Smooth muscle cell of the brain vasculature (primary cell): ENCODE measurements around the gene GALM.
"Not testable (repeated sequence)": the region's sequence is repeated elsewhere in the genome, so short reads cannot be mapped to it uniquely, and the experiment has no call there.

Experiments
- DNase-seq: peaks from one replicate; pipeline ENCODE4 v3.0.0-alpha.2; 2012; ENCODE audit warnings: low read depth, low spot score

GALM gene

GRCh38 chr2:38709567-38710194 is 43.8 kb downstream of the GALM start:
- no peak for DNase-seq

- no peak for DNase-seq
Measured at GRCh38 chr2:38711558-38711957, 45.6 kb downstream of the GALM start.

- no peak for DNase-seq
Measured at GRCh38 chr2:38712413-38712812, 46.5 kb downstream of the GALM start.

DNA sequence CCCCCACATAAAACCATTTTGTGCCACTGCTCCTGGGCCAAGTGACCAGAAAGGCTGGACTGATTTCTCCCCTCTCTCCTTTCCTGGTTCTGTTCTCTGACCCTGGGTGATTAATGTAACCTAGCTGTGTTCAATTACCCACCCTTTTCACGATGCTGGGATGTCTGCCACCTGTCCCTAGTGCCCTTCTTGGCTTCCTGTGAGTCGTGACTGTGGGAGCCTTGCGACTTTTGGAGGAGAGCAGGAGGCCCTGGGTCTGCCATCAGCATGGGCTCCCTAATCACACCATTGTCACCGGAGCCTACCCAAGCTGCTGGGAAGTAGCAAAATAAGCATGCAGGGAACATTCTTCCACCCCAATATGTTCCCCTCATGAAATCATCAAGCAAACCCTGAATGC is 47.0 kb downstream of the GALM start:
- DNase-seq = no peak

GRCh38 chr2:38713338-38713737 is 47.4 kb downstream of the GALM start:
- DNase-seq = no peak

DNA sequence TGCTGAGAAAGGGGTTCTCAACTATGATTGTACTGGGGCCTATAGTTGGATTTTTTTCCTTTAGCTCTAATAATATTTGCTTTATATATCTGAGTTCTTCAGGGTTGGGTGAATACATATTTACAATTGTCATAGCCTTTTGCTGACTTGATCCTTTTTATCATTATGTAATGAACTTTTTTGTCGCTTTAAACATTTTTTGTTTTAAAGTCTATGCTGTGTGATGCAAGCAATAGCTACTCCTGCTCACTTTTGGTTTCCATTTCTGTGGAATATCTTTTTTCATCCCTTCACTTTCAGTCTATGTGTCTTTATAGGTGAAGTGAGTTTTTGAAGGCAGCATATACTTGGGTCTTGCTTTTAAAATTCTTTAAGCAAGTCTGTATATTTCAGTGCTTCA is 49.0 kb downstream of the GALM start:
- not testable (repeated sequence) for DNase-seq

- DNase-seq = no peak
Measured at GRCh38 chr2:38716185-38716584, 50.3 kb downstream of the GALM start.

GRCh38 chr2:38718601-38719000 is 52.7 kb downstream of the GALM start:
- DNase-seq = no peak

- DNase-seq = no peak
Measured at GRCh38 chr2:38719706-38720105, 53.8 kb downstream of the GALM start.

GRCh38 chr2:38720613-38721241 is 54.8 kb downstream of the GALM start:
- no peak for DNase-seq

- no peak for DNase-seq
Measured at GRCh38 chr2:38722271-38723061, 56.6 kb downstream of the GALM start.

GRCh38 chr2:38723173-38723572 is 57.3 kb downstream of the GALM start:
- DNase-seq = no peak

DNA sequence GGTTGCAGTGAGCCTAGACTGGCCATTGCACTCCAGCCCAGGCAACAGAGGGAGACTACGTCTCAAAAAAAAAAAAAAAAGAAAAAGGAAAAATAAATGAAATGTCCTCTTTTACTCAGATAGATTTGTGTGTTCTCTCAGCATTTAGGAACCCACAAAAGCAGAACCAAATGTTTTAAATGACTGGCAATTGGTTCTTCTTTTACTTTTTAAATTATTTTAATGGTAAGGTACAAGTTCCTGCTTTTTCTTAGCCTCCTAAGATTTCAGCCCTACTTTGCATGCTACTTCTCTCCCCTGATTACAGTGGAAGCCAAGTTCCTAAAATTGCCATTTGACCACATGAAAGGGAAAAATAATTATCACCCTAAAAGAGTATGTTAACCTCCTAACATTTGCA is 61.7 kb downstream of the GALM start:
- no peak for DNase-seq

DNA sequence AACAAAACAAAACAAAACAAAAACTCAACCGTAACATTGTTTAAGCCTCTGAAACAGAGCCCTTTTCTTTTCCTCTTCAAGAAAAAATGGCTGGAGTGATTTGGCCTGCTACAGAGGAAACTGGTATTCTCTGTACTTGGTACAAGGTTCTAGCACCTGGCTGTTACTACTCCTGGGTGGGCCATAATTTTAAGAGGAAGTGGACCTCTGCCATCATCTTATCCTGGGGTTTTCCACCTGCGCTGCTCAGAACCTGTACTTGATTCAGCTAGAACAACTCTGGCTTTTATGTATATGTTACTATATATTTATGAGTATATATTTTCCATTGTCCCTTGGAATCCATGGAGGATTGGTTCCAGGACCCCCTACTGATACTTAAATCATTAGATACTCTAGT is 62.8 kb downstream of the GALM start:
- no peak for DNase-seq

- DNase-seq = no peak
Measured at GRCh38 chr2:38731090-38731489, 65.2 kb downstream of the GALM start.

GRCh38 chr2:38731684-38732221 is 65.8 kb downstream of the GALM start:
- DNase-seq = no peak

- no peak for DNase-seq
Measured at GRCh38 chr2:38733300-38733971, 67.5 kb downstream of the GALM start.

GRCh38 chr2:38734299-38735058 is 68.6 kb downstream of the GALM start:
- DNase-seq = no peak

DNA sequence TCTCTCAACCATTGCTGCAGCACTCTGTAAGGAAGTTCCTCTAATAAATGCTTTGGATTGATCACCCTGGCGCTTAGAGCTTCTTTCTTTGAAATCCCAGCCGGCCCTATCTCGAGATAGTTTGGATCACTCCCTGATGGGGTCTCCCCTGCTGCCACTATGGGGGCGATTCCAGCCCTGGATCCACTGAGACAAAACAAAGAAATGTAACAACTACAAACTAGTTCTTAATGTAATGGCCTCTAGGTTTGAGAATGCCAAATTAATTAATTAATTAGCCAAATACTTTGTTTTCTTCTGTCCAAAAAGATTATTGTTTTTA is 70.0 kb downstream of the GALM start:
- no peak for DNase-seq

GRCh38 chr2:38737000-38737698 is 71.2 kb downstream of the GALM start:
- peak; percentile 62 for DNase-seq

- no peak for DNase-seq
Measured at GRCh38 chr2:38737925-38738324, 72.0 kb downstream of the GALM start.
